Activated B cell treated with CpG ODN at 0.5 μM for 24 hours (primary cell): ENCODE results near the gene SIDT2. TPM values are rescaled to one million over a fixed set of nuclear protein-coding genes. Genes with fewer than 3 reads are reported as not detected.

Source experiments
- ATAC-seq: fragments of 200-7000 bp; cut with Tn5 transposase; one replicate; pipeline ENCODE4 v1.10.0; 2021; ENCODE audit warnings: low read depth, mild to moderate bottlenecking, moderate library complexity
- CTCF ChIA-PET: fragments of 350-600 bp; sonication (Branson Sonifier 250); formaldehyde crosslinking; loops from one replicate; lab custom pipeline; 2021; ENCODE audit warnings: antibody characterized with exemption; lab: Charles Lee
- POLR2A ChIA-PET: fragments of 350-600 bp; sonication (Branson Sonifier 250); formaldehyde crosslinking; loops from one replicate; lab custom pipeline; 2021; ENCODE audit warnings: antibody characterized with exemption; lab: Charles Lee
- DNase-seq: peaks from one replicate; pipeline ENCODE4 v3.0.0; 2022
- H3K27ac Mint-ChIP-seq: one replicate; pipeline ENCODE4 v1.8.0; 2020; ENCODE audit warnings: mixed read lengths
- H3K27me3 Mint-ChIP-seq: one replicate; pipeline ENCODE4 v1.8.0; 2021; ENCODE audit warnings: mixed read lengths
- H3K36me3 Mint-ChIP-seq: one replicate; pipeline ENCODE4 v1.8.0; 2021; ENCODE audit warnings: low read depth, mixed read lengths
- H3K4me1 Mint-ChIP-seq: one replicate; pipeline ENCODE4 v1.8.0; 2021; ENCODE audit warnings: mixed read lengths
- H3K4me3 Mint-ChIP-seq: one replicate; pipeline ENCODE4 v1.8.0; 2020; ENCODE audit warnings: mild to moderate bottlenecking, mixed read lengths
- H3K9me3 Mint-ChIP-seq: one replicate; pipeline ENCODE4 v1.8.0; 2020; ENCODE audit warnings: mixed read lengths
- intact Hi-C: fragments of 100-400 bp; cut with micrococcal nuclease; formaldehyde crosslinking; loops from one replicate; pipeline ENCODE4 v1.15.1; 2024
- total RNA-seq: library from RNA; stranded (reverse); gene quantifications from 2 replicates; pipeline ENCODE4 v1.2.3, GENCODE V29; 2022
- TF ChIP-seq, protein P1 (sequence below): fragments of 200-600 bp; IDR thresholded peaks from one replicate; pipeline ENCODE4 v1.8.0; 2022; ENCODE audit warnings: antibody characterized with exemption, mild to moderate bottlenecking

Gene SIDT2
- total RNA-seq, 1 donor from 2014 or later: 115 TPM

GRCh38 chr11:117171404-117172061, 7.0 kb upstream of the SIDT2 start:
- no peaks in the 10 kb centered on the region for H3K27me3 Mint-ChIP-seq
- ATAC-seq (no peak), DNase-seq (no peak)
- TF ChIP-seq, protein P1, sequence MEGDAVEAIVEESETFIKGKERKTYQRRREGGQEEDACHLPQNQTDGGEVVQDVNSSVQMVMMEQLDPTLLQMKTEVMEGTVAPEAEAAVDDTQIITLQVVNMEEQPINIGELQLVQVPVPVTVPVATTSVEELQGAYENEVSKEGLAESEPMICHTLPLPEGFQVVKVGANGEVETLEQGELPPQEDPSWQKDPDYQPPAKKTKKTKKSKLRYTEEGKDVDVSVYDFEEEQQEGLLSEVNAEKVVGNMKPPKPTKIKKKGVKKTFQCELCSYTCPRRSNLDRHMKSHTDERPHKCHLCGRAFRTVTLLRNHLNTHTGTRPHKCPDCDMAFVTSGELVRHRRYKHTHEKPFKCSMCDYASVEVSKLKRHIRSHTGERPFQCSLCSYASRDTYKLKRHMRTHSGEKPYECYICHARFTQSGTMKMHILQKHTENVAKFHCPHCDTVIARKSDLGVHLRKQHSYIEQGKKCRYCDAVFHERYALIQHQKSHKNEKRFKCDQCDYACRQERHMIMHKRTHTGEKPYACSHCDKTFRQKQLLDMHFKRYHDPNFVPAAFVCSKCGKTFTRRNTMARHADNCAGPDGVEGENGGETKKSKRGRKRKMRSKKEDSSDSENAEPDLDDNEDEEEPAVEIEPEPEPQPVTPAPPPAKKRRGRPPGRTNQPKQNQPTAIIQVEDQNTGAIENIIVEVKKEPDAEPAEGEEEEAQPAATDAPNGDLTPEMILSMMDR: no peak
- POLR2A ChIA-PET: interaction anchor here (0.7 to 2.6 kb wide), 2 partner anchors 27 to 183 kb away, joined by 4 to 9 read pairs; partner anchors contain the start of gene PAFAH1B2
- peaks cover 51% of the 10 kb centered on the region for H3K36me3 Mint-ChIP-seq
- H3K4me3 Mint-ChIP-seq: no peak overlapping the region
- CTCF ChIA-PET: interaction anchor here (1.2 kb wide), 1 partner anchor 10 kb away, joined by 3 read pairs; no protein-coding TSS in a partner anchor
- H3K9me3 Mint-ChIP-seq: no peaks in the 10 kb centered on the region
- intact Hi-C loops: no loop called here
- H3K4me1 Mint-ChIP-seq: peaks cover 4% of the 10 kb centered on the region
- H3K27ac Mint-ChIP-seq: no peak overlapping the region

DNA sequence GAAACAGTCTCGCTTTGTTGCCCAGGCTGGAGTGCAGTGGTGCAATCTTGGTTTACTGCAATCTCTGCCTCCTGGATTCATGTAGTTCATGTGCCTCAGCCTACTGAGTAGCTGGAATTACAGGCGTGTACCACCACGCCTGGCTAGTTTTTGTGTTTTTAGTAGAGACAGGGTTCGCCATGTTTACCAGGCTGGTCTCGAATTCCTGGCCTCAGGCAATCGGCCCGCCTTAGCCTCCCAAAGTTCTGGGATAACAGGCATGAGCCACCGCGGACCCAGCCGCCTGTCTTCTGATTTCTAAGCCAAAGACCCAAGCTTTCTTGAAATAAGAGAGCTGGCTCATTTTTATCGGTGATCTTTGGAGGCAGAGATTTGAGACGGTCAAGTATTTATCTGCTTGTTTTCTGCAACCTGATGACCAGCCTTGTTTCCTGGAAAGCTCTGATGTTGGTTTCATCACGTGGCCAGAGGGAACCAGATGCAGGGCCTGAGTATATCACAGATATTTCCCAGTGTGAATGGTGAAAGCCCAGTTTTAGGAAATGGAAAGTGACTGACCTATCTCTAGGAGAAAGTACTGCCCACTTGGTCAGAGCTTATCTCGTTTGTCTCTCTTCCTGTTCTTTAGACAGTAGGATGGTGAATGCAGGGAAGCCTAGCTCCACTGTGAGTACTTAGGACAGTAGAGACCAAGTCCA, 5.7 kb upstream of the SIDT2 start:
- ChIA-PET POLR2A (interaction anchor here (0.6 to 2.6 kb wide), 2 partner anchors 21 to 28 kb away, joined by 3 to 9 read pairs; partner anchors contain the start of gene PAFAH1B2), CTCF (interaction anchor here (1.2 kb wide), 1 partner anchor 9 kb away, joined by 3 read pairs; no protein-coding TSS in a partner anchor)
- TF ChIP-seq, protein P1: no peak
- DNase-seq (no peak), ATAC-seq (no peak)
- H3K9me3 Mint-ChIP-seq: no peaks in the 10 kb centered on the region
- no peaks in the 10 kb centered on the region for H3K27me3 Mint-ChIP-seq
- peaks cover 4% of the 10 kb centered on the region for H3K4me1 Mint-ChIP-seq
- intact Hi-C loops: no loop called here
- peak overlapping the region; percentile 44 for H3K27ac Mint-ChIP-seq
- H3K4me3 Mint-ChIP-seq: no peak overlapping the region
- peaks cover 37% of the 10 kb centered on the region for H3K36me3 Mint-ChIP-seq

GRCh38 chr11:117175104-117175503, 3.4 kb upstream of the SIDT2 start:
- peaks cover 18% of the 10 kb centered on the region for H3K4me1 Mint-ChIP-seq
- DNase-seq (no peak), ATAC-seq (no peak)
- H3K27ac Mint-ChIP-seq: no peak overlapping the region
- POLR2A ChIA-PET: interaction anchor here (1.4 kb wide), 1 partner anchor 31 kb away, joined by 5 read pairs; the partner anchor contains the start of gene PAFAH1B2
- intact Hi-C loops: no loop called here
- H3K27me3 Mint-ChIP-seq: no peaks in the 10 kb centered on the region
- CTCF ChIA-PET: no interaction called here
- H3K36me3 Mint-ChIP-seq: peaks cover 24% of the 10 kb centered on the region
- no peaks in the 10 kb centered on the region for H3K9me3 Mint-ChIP-seq
- no peak overlapping the region for H3K4me3 Mint-ChIP-seq
- TF ChIP-seq, protein P1: no peak

DNA sequence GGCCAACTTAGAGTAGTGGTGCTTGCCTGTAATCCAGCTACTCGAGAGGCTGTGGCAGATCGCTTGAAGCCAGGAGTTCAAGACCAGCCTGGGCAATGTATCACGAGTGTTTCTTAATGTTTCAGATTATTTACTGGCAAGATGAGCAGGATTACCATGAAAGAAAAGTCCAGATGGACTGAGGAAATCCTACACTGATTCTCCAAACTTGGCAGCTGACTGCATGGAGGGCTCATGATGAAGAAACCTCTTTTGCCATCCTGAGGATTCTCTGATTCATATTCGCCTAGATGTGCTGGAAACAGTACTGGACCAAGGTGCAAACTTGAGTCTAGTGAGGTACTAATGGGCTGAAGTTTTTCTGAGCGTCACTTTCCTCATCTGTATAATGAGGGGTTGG, 2.8 kb upstream of the SIDT2 start:
- no peak overlapping the region for H3K4me3 Mint-ChIP-seq
- POLR2A ChIA-PET: interaction anchor here (1.4 kb wide), 1 partner anchor 32 kb away, joined by 5 read pairs; the partner anchor contains the start of gene PAFAH1B2
- no peak for ATAC-seq
- peaks cover 19% of the 10 kb centered on the region for H3K36me3 Mint-ChIP-seq
- TF ChIP-seq, protein P1: no peak
- no peaks in the 10 kb centered on the region for H3K9me3 Mint-ChIP-seq
- intact Hi-C loops: no loop called here
- H3K4me1 Mint-ChIP-seq: peaks cover 25% of the 10 kb centered on the region
- no peak for DNase-seq
- CTCF ChIA-PET: interaction anchor here (1.2 kb wide), 1 partner anchor 51 kb away, joined by 4 read pairs; no protein-coding TSS in a partner anchor
- peak overlapping the region; percentile 50 for H3K27ac Mint-ChIP-seq
- no peaks in the 10 kb centered on the region for H3K27me3 Mint-ChIP-seq

DNA sequence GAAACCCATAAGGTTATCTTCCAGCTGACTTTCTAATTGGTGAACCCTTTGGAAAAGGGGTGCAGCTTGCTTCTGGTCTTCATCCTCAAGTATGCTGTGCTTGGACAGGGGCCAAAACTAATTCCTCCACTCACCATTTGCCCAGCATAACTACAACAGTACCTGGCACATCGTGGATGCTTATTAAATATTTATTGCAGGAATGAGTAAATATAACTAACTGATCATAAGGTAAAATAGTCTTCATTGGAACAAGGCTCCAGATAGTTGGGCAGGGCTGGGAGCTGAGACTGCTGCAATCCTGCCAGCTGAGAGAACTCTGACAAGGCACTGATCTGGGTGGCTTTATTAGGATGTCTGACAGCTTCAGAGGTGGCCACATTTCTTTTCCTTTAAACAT, 2.4 kb upstream of the SIDT2 start:
- TF ChIP-seq, protein P1: no peak
- no peak overlapping the region for H3K4me3 Mint-ChIP-seq
- H3K4me1 Mint-ChIP-seq: peaks cover 29% of the 10 kb centered on the region
- H3K36me3 Mint-ChIP-seq: peaks cover 17% of the 10 kb centered on the region
- no peaks in the 10 kb centered on the region for H3K9me3 Mint-ChIP-seq
- DNase-seq (no peak), ATAC-seq (no peak)
- H3K27ac Mint-ChIP-seq: no peak overlapping the region
- no peaks in the 10 kb centered on the region for H3K27me3 Mint-ChIP-seq
- POLR2A ChIA-PET: interaction anchor here (1.4 kb wide), 1 partner anchor 32 kb away, joined by 5 read pairs; the partner anchor contains the start of gene PAFAH1B2
- intact Hi-C loops: no loop called here
- CTCF ChIA-PET: interaction anchor here (1.2 kb wide), 1 partner anchor 51 kb away, joined by 4 read pairs; no protein-coding TSS in a partner anchor
